Glomerular visceral epithelial cell (primary cell): Measurements from ENCODE around the gene LYSET.
"Not testable (repeated sequence)": the region's sequence is repeated elsewhere in the genome, so short reads cannot be mapped to it uniquely, and the experiment has no call there.

ENCODE experiments used
- DNase-seq: peaks from one replicate; pipeline ENCODE4 v3.0.0-alpha.2; 2016; ENCODE audit errors: extremely low spot score

The LYSET gene

DNA sequence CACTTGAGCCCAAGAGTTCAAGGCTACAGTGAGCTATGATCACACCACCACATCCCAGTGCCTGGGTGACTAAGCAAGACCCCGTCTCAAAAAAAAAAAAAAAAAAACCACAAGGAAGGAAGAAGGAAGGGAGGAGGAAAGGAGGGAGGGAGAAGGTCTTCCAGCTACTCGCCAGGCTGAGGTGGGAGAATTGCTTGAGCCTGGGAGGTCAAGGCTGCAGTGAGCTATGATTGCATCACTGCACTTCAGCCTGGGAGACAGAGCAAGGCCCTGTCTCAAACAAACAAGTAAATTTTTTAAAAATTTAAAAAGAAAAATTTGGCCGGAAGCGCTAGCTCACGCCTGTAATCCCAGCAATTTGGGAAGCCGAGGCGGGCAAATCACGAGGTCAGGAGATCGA, 16.5 kb upstream of the LYSET start:
- DNase-seq: peak; percentile 30

DNA sequence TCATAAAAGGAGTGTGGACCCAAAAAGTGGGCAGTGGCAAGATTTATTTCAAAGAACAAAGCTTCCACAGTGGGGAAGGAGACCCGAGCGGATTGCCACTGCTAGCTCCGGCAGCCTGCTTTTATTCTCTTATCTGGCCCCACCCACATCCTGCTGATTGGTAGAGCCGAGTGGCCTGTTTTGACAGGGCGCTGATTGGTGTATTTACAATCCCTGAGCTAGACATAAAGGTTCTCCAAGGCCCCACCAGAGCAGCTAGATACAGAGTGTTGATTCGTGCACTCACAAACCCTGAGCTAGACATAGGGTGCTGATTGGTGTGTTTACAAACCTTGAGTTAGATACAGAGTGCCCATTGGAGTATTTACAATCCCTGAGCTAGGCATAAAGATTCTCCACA, 15.5 kb upstream of the LYSET start:
- not testable (repeated sequence) for DNase-seq

DNA sequence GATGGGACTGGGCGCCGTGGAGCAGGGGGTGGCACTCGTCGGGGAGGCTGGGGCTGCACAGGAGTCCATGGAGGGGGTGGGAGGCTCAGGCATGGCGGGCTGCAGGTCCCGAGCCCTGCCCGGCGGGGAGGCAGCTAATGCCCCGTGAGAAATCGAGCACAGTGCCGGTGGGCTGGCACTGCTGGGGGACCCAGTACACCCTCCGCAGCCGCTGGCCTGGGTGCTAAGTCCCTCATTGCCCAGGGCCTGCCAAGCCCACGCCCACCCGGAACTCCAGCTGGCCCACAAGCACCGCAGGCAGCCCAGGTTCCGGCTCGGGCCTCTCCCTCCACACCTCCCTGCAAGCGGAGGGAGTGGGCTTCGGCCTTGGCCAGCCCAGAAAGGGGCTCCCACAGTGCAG, 15.0 kb upstream of the LYSET start:
- DNase-seq: not testable (repeated sequence)

DNA sequence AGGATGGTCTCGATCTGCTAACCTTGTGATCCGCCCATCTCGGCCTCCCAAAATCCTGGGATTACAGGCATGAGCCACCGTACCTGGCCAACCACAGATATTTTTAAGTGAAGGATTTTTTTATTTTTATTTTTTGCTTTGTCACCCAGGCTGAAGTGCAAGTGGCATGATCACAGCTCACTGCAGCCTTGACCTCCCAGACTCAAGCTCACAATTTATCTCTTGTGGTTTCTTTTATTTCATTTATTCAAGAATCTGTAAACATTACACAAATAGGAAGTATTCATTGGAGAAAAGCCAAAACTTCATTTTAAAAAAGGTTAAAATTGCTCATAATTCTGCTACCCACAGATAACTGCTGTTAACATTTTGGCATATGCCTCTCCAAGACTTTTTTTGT, 13.7 kb upstream of the LYSET start:
- no peak for DNase-seq

DNA sequence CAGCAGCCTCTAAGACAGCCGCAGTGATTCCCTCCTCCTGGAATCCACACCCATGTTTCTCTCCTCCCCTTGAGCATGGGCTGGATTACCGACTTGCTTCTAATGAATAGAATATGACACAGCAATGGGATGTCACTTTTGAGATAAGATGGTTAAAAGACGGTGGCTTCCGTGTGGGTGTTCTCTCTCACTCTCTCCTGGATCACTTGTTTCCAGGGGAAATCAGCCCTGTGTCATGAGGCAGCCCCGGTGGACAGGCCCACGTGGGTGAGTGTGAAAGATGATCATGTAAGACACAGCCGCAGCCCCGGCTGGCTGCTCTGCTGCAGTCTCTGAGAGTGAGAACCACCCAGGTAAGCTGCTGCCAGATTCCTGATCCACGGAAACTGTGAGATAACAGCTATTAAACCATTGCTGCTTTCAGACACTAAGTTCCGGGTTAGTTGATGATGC, 11.1 kb upstream of the LYSET start:
- peak; percentile 29 for DNase-seq

DNA sequence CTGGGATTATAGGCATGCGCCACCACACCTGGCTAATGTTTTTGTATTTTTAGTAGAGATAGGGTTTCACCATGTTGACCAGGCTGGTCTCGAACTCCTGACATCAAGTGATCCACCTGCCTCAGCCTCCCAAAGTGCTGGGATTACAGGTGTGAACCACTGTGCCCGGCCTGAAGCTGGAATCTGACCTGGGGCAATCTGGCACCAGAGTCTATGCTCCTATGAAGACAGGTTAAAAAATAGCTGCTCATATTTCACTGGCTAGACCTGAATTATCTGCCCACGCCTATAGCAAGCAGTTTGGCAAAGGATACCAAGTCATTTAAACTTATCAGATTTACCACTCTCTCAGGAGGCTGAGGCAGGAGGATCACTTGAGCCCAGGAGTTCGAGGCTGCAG, 10.4 kb upstream of the LYSET start:
- not testable (repeated sequence) for DNase-seq

DNA sequence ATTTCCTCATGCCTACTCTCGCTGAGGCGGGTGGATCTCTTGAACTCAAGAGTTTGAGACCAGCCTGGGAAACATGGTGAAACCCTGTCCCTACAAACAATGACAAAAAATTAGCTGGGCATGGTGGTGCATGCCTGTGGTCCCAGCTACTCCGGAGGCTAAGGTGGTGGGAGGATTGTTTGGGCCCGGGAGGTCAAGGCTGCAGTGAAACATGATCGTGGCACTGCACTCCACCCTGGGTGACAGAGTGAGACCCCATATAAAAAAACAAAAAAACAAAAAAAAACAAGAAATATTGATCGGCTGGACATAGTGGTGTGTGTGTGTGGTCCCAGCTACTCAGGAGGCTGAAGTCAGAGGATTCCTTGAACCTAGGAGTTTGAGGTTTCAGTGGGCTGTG, 9.6 kb upstream of the LYSET start:
- DNase-seq: no peak

DNA sequence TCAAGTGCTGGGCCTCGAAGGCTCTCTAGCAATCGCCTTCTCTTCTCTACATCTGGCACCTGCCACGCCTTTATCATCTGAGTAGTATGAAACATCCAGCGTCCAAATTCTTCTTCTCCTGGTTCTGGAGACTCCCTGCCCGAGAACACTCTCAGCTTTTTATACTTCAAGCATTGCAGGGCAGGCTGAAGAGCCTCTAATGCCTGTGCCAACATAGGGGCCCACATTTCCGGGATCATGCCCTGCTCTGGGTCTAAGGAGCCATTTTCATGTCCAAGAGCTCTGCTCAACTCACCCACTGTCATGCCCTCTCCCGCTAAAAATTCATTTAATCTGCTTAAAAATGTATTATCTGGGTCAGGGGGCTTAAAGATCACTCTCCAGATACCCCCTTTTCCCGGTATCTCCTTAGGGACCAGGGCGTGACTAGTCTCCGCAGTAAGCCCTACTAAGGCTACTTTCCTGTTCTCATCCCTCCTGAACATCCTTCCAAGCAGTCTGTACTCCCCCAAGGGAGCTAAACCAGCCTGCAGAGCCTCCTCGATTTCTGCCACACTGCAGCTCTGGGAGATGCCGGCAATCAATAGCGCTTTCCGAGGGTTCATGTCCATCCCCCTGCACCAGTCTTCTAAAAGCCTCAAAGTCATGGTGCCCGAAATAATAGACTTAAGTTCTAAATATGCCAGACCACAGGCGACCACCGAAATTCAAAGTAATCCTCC, 1.4 kb upstream of the LYSET start:
- no peak for DNase-seq

DNA sequence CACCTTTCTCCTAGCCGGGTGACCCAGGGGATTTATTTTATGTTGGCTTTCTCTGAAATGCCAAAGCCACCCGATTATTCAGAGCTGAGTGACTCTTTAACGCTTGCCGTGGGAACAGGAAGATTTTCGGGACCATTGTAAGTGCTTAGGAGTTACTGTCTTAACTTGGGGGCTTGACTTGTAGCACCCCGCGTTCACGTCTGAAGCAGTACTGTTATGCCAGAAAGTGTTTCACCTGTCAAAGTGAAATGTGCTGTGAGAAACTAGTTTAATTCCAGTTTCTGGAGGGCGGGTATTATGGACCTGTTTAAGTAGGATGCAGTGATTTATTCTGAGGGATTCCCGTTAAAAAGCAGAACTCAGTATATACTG, 218 bp downstream of the LYSET start:
- DNase-seq: no peak

DNA sequence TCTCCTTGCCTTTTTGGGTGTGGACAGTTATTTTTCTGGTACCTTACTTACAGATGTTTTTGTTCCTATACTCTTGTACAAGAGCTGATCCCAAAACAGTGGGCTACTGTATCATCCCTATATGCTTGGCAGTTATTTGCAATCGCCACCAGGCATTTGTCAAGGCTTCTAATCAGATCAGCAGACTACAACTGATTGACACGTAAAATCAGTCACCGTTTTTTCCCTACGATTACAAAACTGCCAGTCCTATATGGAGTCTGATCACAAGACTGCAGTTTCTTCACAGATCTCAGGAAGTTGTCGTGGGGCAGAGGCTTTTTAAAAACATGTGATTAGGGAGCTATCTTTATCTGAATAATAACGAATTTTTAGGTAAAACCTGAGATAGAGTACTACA, 1.3 kb downstream of the LYSET start:
- DNase-seq: no peak

DNA sequence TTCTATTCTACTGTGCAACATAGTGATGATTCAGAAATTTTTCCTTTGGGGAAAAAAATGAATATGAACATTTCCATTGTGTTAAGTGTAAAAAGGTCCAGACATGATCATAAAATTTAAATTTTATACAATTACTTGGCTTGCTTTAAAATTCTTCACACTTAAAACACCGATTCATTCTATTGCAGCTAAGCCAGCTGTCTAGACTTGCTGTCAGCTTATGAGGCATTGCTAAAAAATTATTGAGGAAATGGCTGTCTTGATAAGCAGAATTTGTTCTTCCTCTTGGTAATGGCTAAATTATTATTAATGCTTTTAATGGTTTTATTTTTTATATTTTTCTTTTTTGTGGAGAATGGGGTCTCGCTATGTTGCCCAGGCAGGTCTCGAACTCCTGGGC, 1.8 kb downstream of the LYSET start:
- DNase-seq: no peak

DNA sequence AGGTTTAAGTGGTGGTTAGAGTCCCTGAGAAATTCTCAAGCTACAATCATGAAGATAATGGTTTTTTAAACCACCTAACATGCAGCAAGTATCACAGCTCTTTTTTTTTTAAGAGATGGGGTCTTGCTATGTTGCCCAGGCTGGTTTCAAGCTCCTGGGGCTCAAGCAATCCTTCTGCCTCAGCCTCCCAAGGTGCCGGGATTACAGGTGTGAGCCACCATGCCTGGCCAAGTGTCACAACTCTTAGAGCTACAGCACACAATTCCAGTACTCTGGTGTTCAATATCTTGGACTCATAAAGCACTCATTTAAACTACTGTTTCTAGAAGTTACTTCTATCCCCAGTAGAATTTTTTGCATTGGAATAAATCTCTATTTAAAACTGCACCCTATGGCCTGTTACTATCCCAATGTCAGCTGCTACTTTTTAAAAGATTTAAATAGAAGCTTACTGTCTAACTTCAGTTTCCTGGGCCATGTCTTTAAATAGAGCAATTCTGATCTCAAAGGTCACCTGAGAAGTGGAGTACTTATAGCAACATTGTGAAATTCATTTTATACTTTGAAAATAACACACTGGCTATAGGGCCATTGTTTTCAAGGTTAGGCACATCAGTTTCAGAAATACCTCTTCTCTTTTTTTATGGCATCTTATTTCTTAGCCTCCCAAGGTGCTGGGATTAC, 10.3 kb downstream of the LYSET start:
- no peak for DNase-seq

DNA sequence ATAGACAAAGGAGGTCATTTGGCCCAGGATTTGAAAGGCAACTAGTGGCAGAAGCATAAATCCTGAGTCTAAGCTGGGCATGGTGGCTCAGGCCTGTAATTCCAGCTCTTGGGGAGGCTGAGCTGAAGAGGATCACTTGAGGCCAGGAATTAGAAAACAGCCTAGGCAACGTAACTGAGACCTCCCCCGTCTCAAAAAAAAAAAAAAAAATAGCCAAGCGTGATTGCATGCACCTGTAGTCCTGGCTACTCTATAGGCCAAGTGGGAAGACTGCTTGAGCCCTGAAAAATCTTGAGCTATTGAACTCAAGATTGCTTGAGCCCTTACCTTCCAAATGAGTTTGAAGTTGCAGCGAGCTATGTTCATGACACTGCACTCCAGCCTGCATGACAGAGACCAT, 13.9 kb downstream of the LYSET start:
- DNase-seq: no peak

DNA sequence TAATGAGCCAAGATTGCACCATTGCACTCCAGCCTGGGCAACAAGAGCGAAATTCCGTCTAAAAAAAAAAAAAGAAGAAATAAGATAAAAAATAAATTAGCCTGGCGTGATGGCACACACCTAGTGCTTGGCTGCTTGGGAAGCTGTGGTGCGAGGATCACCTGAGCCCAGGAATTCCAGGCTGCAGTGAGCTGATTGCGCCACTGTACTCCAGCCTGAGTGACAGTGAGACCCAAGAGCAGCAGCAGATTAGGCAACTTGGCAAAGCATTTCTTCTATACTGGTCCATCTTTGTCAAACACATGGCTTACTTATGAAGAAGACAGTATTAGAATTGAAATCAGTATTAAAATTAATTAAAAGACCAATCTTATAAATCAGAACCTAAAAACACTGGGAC, 15.4 kb downstream of the LYSET start:
- DNase-seq: no peak

DNA sequence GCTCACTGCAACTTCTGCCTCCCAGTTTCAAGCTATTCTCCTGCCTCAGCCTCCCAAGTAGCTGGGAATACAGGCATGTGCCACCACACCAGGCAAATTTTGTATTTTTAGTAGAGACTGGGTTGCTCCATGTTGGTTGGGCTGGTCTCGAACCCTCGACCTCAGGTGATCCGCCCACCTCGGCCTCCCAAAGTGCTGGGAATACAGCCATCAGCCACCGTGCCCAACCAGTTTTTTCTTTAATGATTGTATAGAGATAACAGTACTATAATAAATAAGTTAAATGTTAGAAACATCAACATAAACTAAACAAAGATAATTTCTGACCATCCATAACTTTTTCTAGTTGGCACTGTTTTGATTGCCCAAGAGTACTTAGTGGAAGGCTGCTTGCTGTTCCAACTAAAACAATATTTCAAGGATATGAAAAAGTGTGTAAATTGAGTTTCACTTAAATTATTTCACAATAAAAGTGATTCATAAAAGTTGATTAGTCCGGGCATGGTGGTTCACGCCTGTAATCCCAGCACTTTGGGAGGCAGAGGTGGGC, 16.1 kb downstream of the LYSET start:
- no peak for DNase-seq

DNA sequence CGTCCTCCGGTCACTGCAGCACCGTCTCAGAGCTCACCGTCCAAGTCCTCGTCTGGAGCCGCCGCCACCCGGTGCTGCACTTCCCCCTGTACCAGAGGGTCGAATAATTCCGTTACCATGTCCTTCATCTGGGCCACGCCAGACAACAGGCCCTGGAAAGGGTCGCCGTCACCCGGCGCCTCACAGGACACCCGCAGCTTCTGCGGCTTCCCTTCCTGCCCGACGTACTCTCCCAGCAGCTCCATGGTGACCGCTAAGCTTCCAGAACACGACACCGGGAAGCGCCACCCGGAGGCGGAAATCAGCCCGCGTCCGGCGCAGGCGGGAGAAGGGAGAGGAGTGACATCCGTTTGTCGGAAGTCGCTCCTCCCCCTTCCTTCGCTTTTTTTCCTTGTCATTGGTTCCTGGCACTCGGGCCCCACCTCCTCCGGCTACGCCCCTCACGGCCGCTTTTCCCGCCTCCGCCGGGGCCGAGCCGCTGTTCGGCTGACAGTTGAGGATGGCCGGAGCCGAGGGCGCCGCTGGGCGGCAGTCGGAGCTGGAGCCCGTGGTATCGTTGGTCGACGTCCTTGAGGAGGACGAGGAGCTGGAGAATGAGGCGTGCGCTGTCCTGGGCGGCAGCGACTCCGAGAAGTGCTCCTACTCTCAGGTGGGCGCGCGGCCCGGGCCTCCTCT, 21.8 kb downstream of the LYSET start, which contains the start of the genes GON7 and UBR7:
Gene GON7, minus strand, starts transcription at position 273 of the 675 bp plus-strand sequence. Its CDS starts 28 bp downstream, at position 245.
Gene UBR7, plus strand, starts transcription at position 464 of the 675 bp plus-strand sequence. Its CDS starts 36 bp downstream, at position 500.
- DNase-seq: peak; percentile 98

DNA sequence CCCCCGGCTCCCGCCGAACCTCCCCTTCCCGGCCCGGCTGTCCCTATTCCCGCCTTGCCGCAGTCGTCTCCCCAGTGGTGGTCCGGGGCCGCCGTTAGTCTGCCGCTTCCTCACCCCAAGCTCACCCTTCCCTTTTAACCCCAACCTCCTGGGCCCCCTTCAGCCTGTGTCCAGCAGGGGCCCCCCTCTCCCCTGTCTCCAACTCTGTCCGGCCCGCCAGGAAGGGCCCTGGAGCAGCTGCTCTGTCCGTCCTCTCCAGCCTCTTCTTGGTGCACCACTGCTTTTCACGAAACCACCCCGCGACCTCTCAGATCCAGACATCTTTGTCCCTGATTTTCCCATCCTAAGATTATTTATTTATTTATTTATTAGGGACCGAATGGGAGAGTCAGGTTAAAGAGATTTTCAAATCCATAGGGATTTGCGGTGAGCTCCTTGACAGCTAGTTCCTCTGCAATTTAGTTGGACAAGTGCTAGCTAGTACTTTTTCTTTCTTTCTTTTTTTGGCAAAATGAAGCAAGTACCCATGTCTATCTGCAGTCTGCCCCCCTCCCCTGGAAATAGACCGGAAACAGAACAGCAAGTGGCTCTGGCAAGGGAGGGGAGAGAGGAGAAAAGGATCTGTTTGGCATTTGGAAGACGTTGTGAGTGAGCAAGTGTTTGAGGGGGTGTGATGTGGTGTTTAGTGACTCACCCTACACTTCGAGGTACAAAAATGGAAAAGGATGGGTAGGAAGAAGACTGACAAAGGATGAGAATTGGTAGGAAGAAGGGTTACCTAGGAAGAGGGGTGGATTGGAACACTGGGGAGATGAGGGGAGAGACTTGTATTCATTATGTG, 22.6 kb downstream of the LYSET start:
- peak; percentile 70 for DNase-seq

DNA sequence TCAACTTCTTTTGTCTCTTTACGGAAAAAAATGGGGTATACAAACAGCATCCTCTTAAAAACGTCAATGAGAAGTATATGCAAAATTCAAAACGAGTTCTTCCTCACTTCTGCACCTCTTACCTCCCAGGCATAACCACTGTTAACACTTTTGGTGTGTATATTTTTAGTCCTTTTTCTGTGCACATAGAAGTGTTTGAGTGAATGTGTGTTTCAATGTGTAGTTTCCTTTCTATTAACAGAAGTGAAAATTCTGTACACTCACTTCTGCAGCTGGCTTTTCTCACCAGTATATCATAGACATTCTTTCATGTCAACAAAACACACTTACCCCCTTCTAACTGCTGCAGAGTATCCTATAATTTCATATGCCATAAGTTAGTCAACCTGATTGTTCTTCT, 27.3 kb downstream of the LYSET start:
- DNase-seq: no peak

DNA sequence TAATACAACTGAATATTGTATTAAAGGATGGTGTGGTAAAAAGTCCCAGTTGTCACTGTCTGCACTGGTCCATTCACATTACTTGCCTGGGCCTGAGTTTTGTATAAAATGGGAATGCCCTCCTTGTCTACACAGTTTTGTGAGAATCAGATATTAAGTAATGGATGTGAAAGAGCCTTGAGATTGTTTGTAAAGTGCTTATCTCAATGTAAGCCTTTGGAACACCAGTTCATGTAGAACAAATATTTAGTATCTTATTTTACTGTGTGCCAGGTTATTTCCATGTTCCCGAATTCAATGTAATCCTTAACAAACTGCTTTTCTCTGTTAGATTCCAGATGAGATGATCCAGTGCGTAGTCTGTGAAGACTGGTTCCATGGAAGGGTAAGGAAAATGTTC, 29.5 kb downstream of the LYSET start:
- no peak for DNase-seq

DNA sequence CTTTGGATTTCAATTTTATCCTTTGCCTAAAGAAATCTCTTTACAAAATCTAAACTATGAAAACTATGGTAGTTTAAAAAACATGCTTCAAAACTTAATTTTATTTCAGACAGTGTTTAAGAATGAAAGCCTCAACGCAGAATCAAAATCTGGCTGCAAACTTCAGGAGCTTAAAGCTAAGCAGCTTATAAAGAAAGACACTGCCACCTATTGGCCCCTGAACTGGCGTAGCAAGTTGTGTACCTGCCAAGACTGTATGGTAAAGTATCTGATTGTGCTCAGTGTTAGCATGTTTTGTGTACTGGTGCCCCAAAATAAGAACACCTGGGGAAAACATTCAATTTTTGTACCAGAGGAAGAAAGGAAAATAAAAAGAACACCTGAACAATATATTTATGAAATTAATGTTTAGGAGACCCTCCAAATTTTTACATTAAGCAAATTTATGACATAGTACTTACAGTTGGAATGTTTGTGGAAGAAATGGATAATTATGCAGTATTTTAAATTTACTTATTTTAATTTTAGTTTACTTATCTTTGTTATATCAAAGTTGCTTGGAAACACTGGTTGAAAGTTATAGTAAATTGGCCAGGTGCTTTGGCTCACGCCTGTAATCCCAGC, 34.1 kb downstream of the LYSET start:
- peak; percentile 52 for DNase-seq

DNA sequence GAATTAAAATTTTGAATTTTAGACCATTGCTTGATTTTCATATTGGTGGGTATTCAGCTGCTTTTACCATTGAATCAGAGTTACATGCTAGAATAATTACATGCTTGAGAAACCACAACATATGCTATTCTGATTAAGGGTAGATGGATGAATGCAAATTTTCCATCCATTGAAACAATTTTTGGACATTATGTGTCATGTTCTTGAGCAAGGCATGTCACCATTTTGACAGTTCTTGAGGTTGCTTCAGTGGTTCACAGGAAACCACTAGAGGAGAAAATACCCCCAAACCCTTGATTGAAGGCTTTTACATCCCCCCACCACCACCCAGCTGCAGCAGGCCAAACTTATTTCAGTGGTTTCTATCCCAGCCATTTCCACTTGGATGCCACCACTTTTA, 35.4 kb downstream of the LYSET start:
- no peak for DNase-seq
